ENCODE data around the gene CNN2. TPM values are rescaled to one million over a fixed set of nuclear protein-coding genes. Genes with fewer than 3 reads are reported as not detected.

Gene CNN2
- total and polyA plus RNA-seq, 2 of the 8 experiments (the other 6 are each of a cell fraction or from before 2014, with no cell fraction given): 189 to 551 TPM

- Histone ChIP-seq H2AK5ac (ENCODE audit: low read depth, low read length) (no peak overlapping the region), H4K20me1 (replicated peaks in 1 of 2; ENCODE audit: control insufficient read depth in 1 of 2, insufficient read depth in 2 of 2, low read length in 2 of 2) (peaks cover 13 to 19% of the 10 kb centered on the region in 2 experiments), H3K4ac (replicated peaks; ENCODE audit: insufficient read length, low read depth, low read length) (no peak overlapping the region), H3K56ac (replicated peaks; ENCODE audit: insufficient read length, low read depth, low read length) (no peak overlapping the region), H3K23ac (ENCODE audit: insufficient read length) (no peak overlapping the region), H3K4me2 (ENCODE audit: insufficient read depth in 1 of 2, low read depth in 2 of 2, low read length in 2 of 2) (no peak overlapping the region), H2BK15ac (ENCODE audit: low read length) (no peak overlapping the region), H3K18ac (ENCODE audit: extremely low read depth, low read length) (no peak overlapping the region), H3K9ac (replicated peaks in 1 of 4; ENCODE audit: extremely low read depth in 1 of 4, low read depth in 3 of 4, low read length in 3 of 4) (no peak overlapping the region), H2BK12ac (ENCODE audit: low read depth, low read length) (no peak overlapping the region), H2BK120ac (replicated peaks; ENCODE audit: low read depth, low read length) (no peak overlapping the region), H3K79me1 (ENCODE audit: low read depth, low read length) (0 out of 2 replicates have a peak, but pooled peaks cover 6% of the 10 kb centered on the region), H3K4me3 (ENCODE audit: extremely low read depth in 1 of 4, insufficient read depth in 2 of 4, low read depth in 3 of 4, low read length in 4 of 4) (no peak overlapping the region), H4K8ac (ENCODE audit: extremely low read depth, insufficient read depth, low read length) (no peak overlapping the region), H3K36me3 (ENCODE audit: control insufficient read depth in 2 of 4, insufficient read depth in 4 of 4, low read length in 3 of 4) (peaks cover 8 to 56% (median 11%) of the 10 kb centered on the region in 4 experiments; a peak in 6 of 8 replicates), H3K79me2 (ENCODE audit: control insufficient read depth in 1 of 2, insufficient read depth in 2 of 2, low read length in 2 of 2) (peaks cover 8 to 28% of the 10 kb centered on the region in 2 experiments; a peak in 3 of 4 replicates), H3K4me1 (replicated peaks in 1 of 4; ENCODE audit: control insufficient read depth in 3 of 4, insufficient read depth in 4 of 4, low read length in 3 of 4) (peaks cover 0 to 5% (median 4%) of the 10 kb centered on the region in 4 experiments; a peak in 4 of 7 replicates), H2BK5ac (ENCODE audit: low read depth, low read length) (no peak overlapping the region), H3K14ac (ENCODE audit: insufficient read length) (no peak overlapping the region), H3K9me3 (ENCODE audit: insufficient read depth in 2 of 2, low read depth in 1 of 2, low read length in 1 of 2) (no peaks in the 10 kb centered on the region), H3K27me3 (replicated peaks in 1 of 4; ENCODE audit: control insufficient read depth in 3 of 4, extremely low read depth in 1 of 4, insufficient read depth in 3 of 4, low read length in 3 of 4) (no peaks in the 10 kb centered on the region), H4K91ac (replicated peaks; ENCODE audit: insufficient read length, low read length) (no peak overlapping the region), H2BK20ac (ENCODE audit: low read length) (no peak overlapping the region), H2AFZ (ENCODE audit: low read length) (no peak overlapping the region), H3K27ac (ENCODE audit: low read depth, low read length) (no peak overlapping the region), H3K23me2 (ENCODE audit: low read depth, low read length) (no peaks in the 10 kb centered on the region), H4K5ac (ENCODE audit: insufficient read length, low read depth, low read length) (no peak overlapping the region)
- TF ChIP-seq TAF1 (IDR thresholded peaks at IDR 0.05; ENCODE audit: low read depth, low read length): no peak
- no peak for TF ChIP-seq RXRA (IDR thresholded peaks at IDR 0.05; ENCODE audit: insufficient read depth, low read depth, low read length)
- no peak for TF ChIP-seq RFX5 (IDR thresholded peaks at IDR 0.05; ENCODE audit: borderline replicate concordance, low read depth, low read length)
- TF ChIP-seq BACH1 (IDR thresholded peaks at IDR 0.05; ENCODE audit: low read length): no peak
- TF ChIP-seq SRF (IDR thresholded peaks at IDR 0.05; ENCODE audit: low read depth, low read length): no peak
- no peak for TF ChIP-seq CREB1 (IDR thresholded peaks at IDR 0.05)
- TF ChIP-seq NANOG (IDR thresholded peaks at IDR 0.05; ENCODE audit: insufficient read depth, low read depth, low read length, poor library complexity, severe bottlenecking): no peak
- no peak for TF ChIP-seq PHF8 (conservative IDR thresholded peaks at IDR 0.05; ENCODE audit: low read depth, low read length)
- TF ChIP-seq CBX5 (IDR thresholded peaks at IDR 0.05; ENCODE audit: low read depth, low read length): no peak
- no peak for TF ChIP-seq EGR1 (IDR thresholded peaks at IDR 0.05; ENCODE audit: borderline replicate concordance, low read depth, low read length)
- DNase-seq (ENCODE audit: low read depth in 1 of 2, low spot score in 2 of 2) (no peak), FAIRE-seq (no peak)
- 92% methylated on average over 43 of the region's 56 CpGs; no CpG with 5 or more reads in 1 of the 2 experiments for WGBS, 2 experiments (ENCODE audit: extremely low coverage in 1 of 2, insufficient coverage in 1 of 2, insufficient read length in 1 of 2, insufficient replicate concordance in 2 of 2, low coverage in 1 of 2, low lambda C conversion rate in 2 of 2, missing lambda C conversion rate in 1 of 2)
- CTCF ChIA-PET (ENCODE audit: partially characterized antibody): interaction anchor here (1.4 to 2.0 kb wide), 2 partner anchors 9 to 212 kb away, joined by 4 to 8 read pairs; partner anchors contain the start of gene TMEM259
- POLR2A ChIA-PET (ENCODE audit: partially characterized antibody): interaction anchor here (1.5 to 7.7 kb wide), 4 partner anchors 15 to 76 kb away, joined by 3 to 81 read pairs (median 28); partner anchors contain the start of genes ABCA7 and CNN2
Measured at GRCh38 chr19:1010586-1011510, 15.6 kb upstream of the CNN2 start.

Data from H1 (cell line).